Heart left ventricle (tissue), 13 donors: ENCODE results near the gene PERM1.

Experiments used
- POLR2A ChIP-seq, 2 donors: fragments of 450-650 bp; IDR thresholded peaks; one replicate each; pipeline ENCODE4 v1.6.1; 2017; ENCODE audit warnings: antibody characterized with exemption in 2 of 2, mild to moderate bottlenecking in 2 of 2, moderate library complexity in 2 of 2
- TF ChIP-seq, protein P1 (sequence below), 12 donors: fragments of 200-600 bp; sonication (generic) in 4 of 12; IDR thresholded peaks; one replicate each; pipeline versions ENCODE4 v1.5.0 to v1.8.0; 2018 to 2022; ENCODE audit warnings: antibody characterized with exemption in 12 of 12, mild to moderate bottlenecking in 5 of 12
- donor health status: ischemic (EF 13 %, LVEDD 7.1; RV severe dilation, severe dysfunction).
- donor health status: DM: no; HTN: yes; CAD: no.
- donor health status: DM: no; HTN: no; CAD: no.
- donor health status: ischemic (EF 25% LVEDD 6.9; RV normal size, moderate dysfunction).
- donor health status: ischemic (EF 25% LVEDD 5.7; RV mildly dilated, moderate dysfunction).
- donor health status: ischemic (EF 35%, LVEDD 5.7; RV mildly dilated, moderate dysfunction).
- donor health status: nonischemic (EF 11% LVEDD 7.7; RV severe dilation, severe dysfunction).
- donor health status: DM: yes; HTN: yes; CAD: no.
- donor health status: PGD.
- donor health status: ischemic (EF 29% LVEDD 5.4; RV normal size, mild dysfunction).
- donor health status: nonischemic (EF 23%, LVEDD 6.1; RV moderate dilation, normal function).

DNA sequence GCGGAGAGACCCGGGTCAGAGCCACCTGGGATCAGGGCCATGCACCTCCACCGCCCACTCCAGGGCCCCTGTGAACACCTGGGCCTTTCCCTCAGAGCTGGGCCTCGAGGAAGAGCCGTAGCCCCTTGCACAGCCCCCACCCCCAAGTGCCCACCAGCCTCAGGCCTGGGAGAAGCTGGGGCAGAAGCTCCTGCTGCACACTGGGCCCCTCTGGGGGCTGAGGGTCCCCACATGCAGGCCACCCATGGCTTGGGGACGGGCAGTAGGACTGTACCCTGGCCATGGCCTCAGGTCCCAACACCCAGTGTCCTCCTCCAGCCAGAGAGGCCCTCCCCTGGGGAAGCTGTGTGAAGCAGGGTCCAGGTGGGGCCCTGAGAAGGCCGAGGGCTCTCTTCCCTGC is 29.3 kb downstream of the PERM1 start:
- TF ChIP-seq, protein P1, sequence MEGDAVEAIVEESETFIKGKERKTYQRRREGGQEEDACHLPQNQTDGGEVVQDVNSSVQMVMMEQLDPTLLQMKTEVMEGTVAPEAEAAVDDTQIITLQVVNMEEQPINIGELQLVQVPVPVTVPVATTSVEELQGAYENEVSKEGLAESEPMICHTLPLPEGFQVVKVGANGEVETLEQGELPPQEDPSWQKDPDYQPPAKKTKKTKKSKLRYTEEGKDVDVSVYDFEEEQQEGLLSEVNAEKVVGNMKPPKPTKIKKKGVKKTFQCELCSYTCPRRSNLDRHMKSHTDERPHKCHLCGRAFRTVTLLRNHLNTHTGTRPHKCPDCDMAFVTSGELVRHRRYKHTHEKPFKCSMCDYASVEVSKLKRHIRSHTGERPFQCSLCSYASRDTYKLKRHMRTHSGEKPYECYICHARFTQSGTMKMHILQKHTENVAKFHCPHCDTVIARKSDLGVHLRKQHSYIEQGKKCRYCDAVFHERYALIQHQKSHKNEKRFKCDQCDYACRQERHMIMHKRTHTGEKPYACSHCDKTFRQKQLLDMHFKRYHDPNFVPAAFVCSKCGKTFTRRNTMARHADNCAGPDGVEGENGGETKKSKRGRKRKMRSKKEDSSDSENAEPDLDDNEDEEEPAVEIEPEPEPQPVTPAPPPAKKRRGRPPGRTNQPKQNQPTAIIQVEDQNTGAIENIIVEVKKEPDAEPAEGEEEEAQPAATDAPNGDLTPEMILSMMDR (IDR thresholded peaks at IDR 0.05) = no peak
- TF ChIP-seq POLR2A (IDR thresholded peaks at IDR 0.05) = no peak
